Measurements from ENCODE around the gene MEGF11.

DNA sequence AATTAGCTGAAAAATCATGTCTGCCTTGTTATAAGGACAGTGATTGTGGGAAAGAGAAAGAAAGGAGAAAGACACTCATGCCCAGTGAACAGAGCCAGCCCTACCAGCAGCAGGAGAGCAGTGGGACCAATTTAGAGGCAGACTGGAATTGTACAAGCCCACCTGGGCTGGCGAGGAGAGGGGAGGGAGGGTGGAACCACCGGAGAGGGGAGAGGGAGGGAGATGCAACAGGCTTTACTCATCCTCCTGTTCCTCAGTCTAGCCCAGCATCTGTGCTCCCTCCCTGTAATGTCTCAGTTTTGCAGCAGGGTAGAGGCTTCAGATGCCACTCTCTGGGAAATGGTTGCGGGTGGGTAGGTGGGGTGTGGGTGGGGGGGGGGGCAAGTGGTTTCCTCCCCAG lies 329.5 kb downstream of the MEGF11 start:
- TF ChIP-seq, protein P1, sequence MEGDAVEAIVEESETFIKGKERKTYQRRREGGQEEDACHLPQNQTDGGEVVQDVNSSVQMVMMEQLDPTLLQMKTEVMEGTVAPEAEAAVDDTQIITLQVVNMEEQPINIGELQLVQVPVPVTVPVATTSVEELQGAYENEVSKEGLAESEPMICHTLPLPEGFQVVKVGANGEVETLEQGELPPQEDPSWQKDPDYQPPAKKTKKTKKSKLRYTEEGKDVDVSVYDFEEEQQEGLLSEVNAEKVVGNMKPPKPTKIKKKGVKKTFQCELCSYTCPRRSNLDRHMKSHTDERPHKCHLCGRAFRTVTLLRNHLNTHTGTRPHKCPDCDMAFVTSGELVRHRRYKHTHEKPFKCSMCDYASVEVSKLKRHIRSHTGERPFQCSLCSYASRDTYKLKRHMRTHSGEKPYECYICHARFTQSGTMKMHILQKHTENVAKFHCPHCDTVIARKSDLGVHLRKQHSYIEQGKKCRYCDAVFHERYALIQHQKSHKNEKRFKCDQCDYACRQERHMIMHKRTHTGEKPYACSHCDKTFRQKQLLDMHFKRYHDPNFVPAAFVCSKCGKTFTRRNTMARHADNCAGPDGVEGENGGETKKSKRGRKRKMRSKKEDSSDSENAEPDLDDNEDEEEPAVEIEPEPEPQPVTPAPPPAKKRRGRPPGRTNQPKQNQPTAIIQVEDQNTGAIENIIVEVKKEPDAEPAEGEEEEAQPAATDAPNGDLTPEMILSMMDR (IDR thresholded peaks at IDR 0.05) = no peak
- TF ChIP-seq POLR2A (IDR thresholded peaks at IDR 0.05) = no peak
- no peak for TF ChIP-seq POLR2AphosphoS5 (IDR thresholded peaks at IDR 0.05)
